ENCODE measurements around the gene METTL4.

The METTL4 gene

GRCh38 chr18:2590303-2590702, 19.0 kb upstream of the METTL4 start:
- no peak for FAIRE-seq
- no peak for DNase-seq (ENCODE audit: insufficient read length, low spot score)
- TF ChIP-seq PAX5 (IDR thresholded peaks at IDR 0.05; ENCODE audit: insufficient read depth, low read length, severe bottlenecking): no peak
- no peak for TF ChIP-seq POLR2A (IDR thresholded peaks at IDR 0.05; ENCODE audit: low read depth, low read length)
- no peak for TF ChIP-seq TAF1 (IDR thresholded peaks at IDR 0.05; ENCODE audit: low read depth, low read length)
- no peak for TF ChIP-seq POU2F2 (IDR thresholded peaks at IDR 0.05; ENCODE audit: low read depth, low read length)
- no peak for TF ChIP-seq POLR2AphosphoS5 (IDR thresholded peaks at IDR 0.05; ENCODE audit: low read depth, low read length)
- no peak for TF ChIP-seq SPI1 (IDR thresholded peaks at IDR 0.05; ENCODE audit: low read depth, low read length)

DNA sequence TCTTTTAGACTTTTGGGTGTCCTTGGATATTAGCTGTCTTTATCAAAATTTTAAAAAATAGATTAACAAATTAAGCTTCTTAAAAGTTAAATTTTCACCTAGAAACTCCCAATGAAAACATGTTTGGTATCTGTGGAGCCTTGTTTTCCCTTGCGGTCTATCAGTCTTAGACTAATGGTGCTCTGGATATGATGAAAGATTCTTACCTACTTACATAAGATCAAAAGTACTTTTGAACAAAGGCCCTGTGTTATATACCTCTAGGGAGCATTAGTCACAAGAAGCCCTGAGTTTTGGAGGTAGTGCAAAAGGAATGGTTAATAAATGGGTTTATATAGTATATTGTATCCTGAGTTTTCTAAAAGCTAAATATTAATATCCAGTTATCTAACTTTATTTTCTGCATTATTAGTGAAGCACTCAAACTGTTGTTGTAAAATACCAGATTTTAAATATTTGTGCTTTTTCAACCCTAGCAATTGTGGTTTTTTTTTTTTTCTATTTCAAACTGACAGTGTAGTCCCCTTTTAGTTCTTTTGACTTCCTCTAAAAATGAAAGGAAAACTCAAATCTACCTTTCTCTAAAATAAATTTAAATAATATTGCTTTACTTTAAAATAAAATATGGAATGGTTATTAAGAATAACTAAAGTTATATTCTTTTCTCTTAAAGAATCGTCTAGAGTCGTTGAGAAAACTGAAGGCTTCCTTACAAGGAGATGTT, 18.2 kb upstream of the METTL4 start:
- FAIRE-seq: no peak
- no peak for DNase-seq (ENCODE audit: insufficient read length, low spot score)
- TF ChIP-seq SPI1 (IDR thresholded peaks at IDR 0.05; ENCODE audit: low read depth, low read length) (no peak), POLR2A (IDR thresholded peaks at IDR 0.05; ENCODE audit: low read depth, low read length) (no peak), TAF1 (IDR thresholded peaks at IDR 0.05; ENCODE audit: low read depth, low read length) (no peak), POU2F2 (IDR thresholded peaks at IDR 0.05; ENCODE audit: low read depth, low read length) (no peak), PAX5 (IDR thresholded peaks at IDR 0.05; ENCODE audit: insufficient read depth, low read length, severe bottlenecking) (no peak), POLR2AphosphoS5 (IDR thresholded peaks at IDR 0.05; ENCODE audit: low read depth, low read length) (no peak)

DNA sequence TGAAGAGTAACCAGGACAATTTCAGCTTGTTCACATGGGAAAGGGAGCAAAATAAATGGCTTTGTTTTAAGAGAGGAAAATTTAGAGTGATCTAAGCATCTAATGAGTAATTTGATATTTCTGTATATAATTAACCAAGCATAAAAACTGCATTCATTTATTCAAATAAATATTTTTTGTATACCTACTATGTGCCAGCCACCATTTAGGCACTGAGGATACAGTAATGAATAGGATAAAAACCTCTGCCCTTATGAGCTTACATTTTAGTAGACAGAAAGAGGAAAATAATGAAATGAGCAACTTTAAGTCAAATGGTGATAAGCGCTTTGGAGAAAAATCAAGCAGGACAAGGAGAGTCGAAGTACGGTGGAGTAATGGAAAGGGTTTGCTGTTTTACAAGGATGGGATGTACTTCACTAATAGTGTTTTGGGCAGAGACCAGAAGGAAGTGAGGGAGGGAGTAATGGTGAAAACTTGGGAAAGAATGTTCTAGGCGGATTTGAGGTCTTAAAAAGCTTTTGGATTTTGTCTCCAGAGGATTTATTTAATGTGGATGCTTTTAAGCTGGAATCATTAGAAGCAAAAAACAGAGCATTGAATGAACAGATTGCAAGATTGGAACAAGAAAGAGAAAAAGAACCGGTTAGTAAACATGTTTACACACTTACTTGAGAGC, 17.5 kb upstream of the METTL4 start:
- TF ChIP-seq TAF1 (IDR thresholded peaks at IDR 0.05; ENCODE audit: low read depth, low read length) (no peak), POLR2A (IDR thresholded peaks at IDR 0.05; ENCODE audit: low read depth, low read length) (no peak), PAX5 (IDR thresholded peaks at IDR 0.05; ENCODE audit: insufficient read depth, low read length, severe bottlenecking) (no peak), POLR2AphosphoS5 (IDR thresholded peaks at IDR 0.05; ENCODE audit: low read depth, low read length) (no peak), POU2F2 (IDR thresholded peaks at IDR 0.05; ENCODE audit: low read depth, low read length) (no peak), SPI1 (IDR thresholded peaks at IDR 0.05; ENCODE audit: low read depth, low read length) (no peak)
- FAIRE-seq: no peak
- DNase-seq (ENCODE audit: insufficient read length, low spot score): no peak

- DNase-seq (ENCODE audit: insufficient read length, low spot score) (no peak), FAIRE-seq (no peak)
- TF ChIP-seq TAF1 (IDR thresholded peaks at IDR 0.05; ENCODE audit: low read depth, low read length) (no peak), PAX5 (IDR thresholded peaks at IDR 0.05; ENCODE audit: insufficient read depth, low read length, severe bottlenecking) (no peak), SPI1 (IDR thresholded peaks at IDR 0.05; ENCODE audit: low read depth, low read length) (no peak), POU2F2 (IDR thresholded peaks at IDR 0.05; ENCODE audit: low read depth, low read length) (no peak)
Observed at GRCh38 chr18:2587788-2588187, 16.5 kb upstream of the METTL4 start.

DNA sequence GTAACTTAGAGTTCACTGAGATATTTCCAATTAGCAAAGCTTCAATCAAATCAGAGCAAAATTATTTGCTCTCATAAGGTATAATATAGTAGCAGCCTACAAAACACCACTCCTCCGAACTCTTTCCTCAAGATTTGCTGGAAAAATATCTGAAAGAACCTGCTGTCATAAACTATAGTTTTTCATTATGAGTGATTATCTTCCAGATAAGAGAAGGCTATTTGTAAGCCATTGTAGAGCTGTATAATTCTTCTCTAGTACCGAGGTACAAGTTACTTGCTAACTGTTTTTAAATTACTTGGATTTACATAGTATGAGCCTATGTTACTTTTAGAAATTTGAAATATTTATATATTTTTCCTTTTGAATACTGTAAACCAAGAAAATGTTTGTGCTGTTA, 2.1 kb upstream of the METTL4 start:
- FAIRE-seq (no peak), DNase-seq (ENCODE audit: insufficient read length, low spot score) (no peak)
- no peak for TF ChIP-seq TAF1 (IDR thresholded peaks at IDR 0.05; ENCODE audit: low read depth, low read length)

- no peak for TF ChIP-seq POU2F2 (IDR thresholded peaks at IDR 0.05; ENCODE audit: low read depth, low read length)
- no peak for TF ChIP-seq PAX5 (IDR thresholded peaks at IDR 0.05; ENCODE audit: insufficient read depth, low read length, severe bottlenecking)
- no peak for TF ChIP-seq TAF1 (IDR thresholded peaks at IDR 0.05; ENCODE audit: low read depth, low read length)
- FAIRE-seq (no peak), DNase-seq (ENCODE audit: insufficient read length, low spot score) (no peak)
Observed at GRCh38 chr18:2572892-2573291, 1.6 kb upstream of the METTL4 start.

DNA sequence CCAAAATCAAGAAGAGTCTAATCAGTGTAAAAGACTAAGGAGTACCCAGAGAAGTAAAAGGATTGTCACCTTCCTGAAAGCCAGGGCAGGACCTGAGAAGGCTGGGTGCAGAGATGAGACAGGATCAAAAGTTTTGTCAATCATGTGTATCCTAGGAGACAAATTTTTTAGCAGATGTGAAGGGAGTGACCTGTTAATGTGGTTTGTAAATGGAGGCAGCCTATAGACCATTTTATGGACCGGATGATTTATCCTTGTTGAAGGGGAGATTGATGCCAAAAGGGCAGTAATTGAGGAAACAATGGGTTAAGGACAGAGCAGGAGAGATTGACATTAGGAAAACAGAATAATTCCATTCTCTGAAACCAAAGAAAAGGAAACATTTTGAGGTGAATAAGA, 865 bp upstream of the METTL4 start:
- TF ChIP-seq SPI1 (IDR thresholded peaks at IDR 0.05; ENCODE audit: low read depth, low read length) (no peak), POU2F2 (IDR thresholded peaks at IDR 0.05; ENCODE audit: low read depth, low read length) (no peak)
- FAIRE-seq (peak; percentile 74), DNase-seq (ENCODE audit: insufficient read length, low spot score) (no peak)

DNA sequence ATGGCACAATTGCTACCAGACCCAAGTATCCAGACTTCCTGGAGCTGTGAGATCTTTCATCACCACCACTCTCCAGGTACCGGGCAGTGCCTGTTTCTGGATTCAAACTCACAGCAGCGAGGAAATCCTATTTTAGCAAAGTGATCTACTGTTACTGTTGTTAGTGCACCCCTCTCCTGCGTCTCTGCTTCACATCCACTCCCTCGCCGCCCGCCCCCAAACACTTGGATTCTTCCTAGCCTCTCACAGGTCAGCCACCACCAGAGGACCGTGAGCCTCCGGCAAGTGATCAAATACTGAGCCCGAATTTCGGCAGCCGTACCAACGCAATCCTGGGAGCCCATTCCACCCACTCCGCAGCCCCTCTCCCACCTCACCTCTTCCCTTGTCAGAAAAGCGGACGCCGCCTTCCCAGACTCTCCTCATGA, 519 bp downstream of the METTL4 start:
- DNase-seq (ENCODE audit: insufficient read length, low spot score): peak; percentile 35
- no peak for TF ChIP-seq SPI1 (IDR thresholded peaks at IDR 0.05; ENCODE audit: low read depth, low read length)
- no peak for TF ChIP-seq TAF1 (IDR thresholded peaks at IDR 0.05; ENCODE audit: low read depth, low read length)
- TF ChIP-seq POU2F2 (IDR thresholded peaks at IDR 0.05; ENCODE audit: low read depth, low read length): no peak
- TF ChIP-seq PAX5 (IDR thresholded peaks at IDR 0.05; ENCODE audit: insufficient read depth, low read length, severe bottlenecking): no peak
- TF ChIP-seq POLR2A (IDR thresholded peaks at IDR 0.05; ENCODE audit: low read depth, low read length): no peak
- no peak for TF ChIP-seq POLR2AphosphoS5 (IDR thresholded peaks at IDR 0.05; ENCODE audit: low read depth, low read length)
- peak; percentile 83 for FAIRE-seq

DNA sequence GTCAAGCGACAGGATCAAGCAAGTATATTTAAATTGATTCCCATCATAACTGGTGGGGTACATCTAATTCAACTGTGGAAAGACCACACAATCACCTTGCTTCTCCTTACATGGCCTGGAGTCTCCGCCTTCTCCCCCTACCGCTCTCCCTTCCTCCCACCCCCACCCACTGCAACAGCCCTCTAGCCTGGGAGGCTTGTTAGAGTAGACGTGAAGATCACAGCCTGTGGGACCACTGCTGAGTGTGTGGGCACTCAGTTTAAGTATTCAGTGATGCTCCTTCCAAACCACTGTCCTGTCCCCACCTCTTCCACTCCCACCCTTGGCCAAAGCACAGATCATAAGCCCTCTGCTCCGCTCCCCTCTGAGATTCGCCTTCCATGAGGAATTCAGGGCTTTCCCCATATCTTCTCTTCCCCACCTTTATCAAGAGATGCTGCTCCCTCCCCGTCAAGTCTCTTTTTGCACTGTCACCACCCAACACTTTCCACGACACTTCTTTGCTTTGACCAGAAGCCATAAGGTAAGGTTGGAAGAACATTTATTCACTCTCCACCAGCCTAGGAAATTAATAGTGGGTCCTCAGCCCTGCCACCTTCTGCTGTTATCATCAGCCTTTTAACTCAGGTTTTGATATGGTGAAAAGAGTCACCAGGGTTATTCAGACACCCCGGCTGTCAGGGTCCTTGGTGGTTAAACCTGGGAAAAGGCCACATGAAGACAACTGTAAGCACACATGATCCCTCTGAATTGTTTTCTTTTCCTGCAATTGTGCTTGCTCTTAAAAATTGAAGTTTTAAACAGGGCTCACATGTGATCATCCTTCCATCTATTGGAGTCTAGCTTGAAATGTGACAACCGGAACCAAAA, 1.7 kb downstream of the METTL4 start:
- DNase-seq (ENCODE audit: insufficient read length, low spot score): no peak
- FAIRE-seq: no peak
- TF ChIP-seq POLR2AphosphoS5 (IDR thresholded peaks at IDR 0.05; ENCODE audit: low read depth, low read length) (no peak), POU2F2 (IDR thresholded peaks at IDR 0.05; ENCODE audit: low read depth, low read length) (no peak), PAX5 (IDR thresholded peaks at IDR 0.05; ENCODE audit: insufficient read depth, low read length, severe bottlenecking) (no peak), TAF1 (IDR thresholded peaks at IDR 0.05; ENCODE audit: low read depth, low read length) (no peak), SPI1 (IDR thresholded peaks at IDR 0.05; ENCODE audit: low read depth, low read length) (no peak), POLR2A (IDR thresholded peaks at IDR 0.05; ENCODE audit: low read depth, low read length) (no peak)
